ENCODE results near the gene MSGN1. TPM values are rescaled to one million over a fixed set of nuclear protein-coding genes. Genes with fewer than 3 reads are reported as not detected.
A peak's percentile ranks its signal among the peaks of the same experiment; 100 is the strongest.

The MSGN1 gene
- not detected in 2 replicates for total RNA-seq

DNA sequence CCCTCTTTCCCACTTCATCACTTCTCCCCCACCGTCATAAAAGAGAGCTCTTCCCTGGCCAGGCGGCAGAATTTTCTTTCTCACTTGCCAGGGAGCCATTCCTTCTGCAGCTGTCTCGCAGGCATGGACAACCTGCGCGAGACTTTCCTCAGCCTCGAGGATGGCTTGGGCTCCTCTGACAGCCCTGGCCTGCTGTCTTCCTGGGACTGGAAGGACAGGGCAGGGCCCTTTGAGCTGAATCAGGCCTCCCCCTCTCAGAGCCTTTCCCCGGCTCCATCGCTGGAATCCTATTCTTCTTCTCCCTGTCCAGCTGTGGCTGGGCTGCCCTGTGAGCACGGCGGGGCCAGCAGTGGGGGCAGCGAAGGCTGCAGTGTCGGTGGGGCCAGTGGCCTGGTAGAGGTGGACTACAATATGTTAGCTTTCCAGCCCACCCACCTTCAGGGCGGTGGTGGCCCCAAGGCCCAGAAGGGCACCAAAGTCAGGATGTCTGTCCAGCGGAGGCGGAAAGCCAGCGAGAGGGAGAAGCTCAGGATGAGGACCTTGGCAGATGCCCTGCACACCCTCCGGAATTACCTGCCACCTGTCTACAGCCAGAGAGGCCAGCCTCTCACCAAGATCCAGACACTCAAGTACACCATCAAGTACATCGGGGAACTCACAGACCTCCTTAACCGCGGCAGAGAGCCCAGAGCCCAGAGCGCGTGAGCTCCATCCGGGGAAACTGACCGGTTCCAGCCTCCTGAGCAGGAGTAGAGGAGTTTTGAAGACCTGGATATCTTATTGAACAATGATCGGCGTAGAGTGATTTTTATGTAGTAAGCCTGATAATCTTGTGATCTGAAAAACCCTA, at the start of gene MSGN1:
TSS of gene MSGN1 (plus strand) at position 65 of the 850 bp plus-strand sequence. CDS start at position 124, 59 bp downstream.
- no peak within 1 kb of the TSS for H3K4me3 ChIP-seq (ENCODE audit: low read depth, low read length)
- TF ChIP-seq, protein P1, sequence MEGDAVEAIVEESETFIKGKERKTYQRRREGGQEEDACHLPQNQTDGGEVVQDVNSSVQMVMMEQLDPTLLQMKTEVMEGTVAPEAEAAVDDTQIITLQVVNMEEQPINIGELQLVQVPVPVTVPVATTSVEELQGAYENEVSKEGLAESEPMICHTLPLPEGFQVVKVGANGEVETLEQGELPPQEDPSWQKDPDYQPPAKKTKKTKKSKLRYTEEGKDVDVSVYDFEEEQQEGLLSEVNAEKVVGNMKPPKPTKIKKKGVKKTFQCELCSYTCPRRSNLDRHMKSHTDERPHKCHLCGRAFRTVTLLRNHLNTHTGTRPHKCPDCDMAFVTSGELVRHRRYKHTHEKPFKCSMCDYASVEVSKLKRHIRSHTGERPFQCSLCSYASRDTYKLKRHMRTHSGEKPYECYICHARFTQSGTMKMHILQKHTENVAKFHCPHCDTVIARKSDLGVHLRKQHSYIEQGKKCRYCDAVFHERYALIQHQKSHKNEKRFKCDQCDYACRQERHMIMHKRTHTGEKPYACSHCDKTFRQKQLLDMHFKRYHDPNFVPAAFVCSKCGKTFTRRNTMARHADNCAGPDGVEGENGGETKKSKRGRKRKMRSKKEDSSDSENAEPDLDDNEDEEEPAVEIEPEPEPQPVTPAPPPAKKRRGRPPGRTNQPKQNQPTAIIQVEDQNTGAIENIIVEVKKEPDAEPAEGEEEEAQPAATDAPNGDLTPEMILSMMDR (IDR thresholded peaks at IDR 0.05; ENCODE audit: insufficient read depth, low read length, poor library complexity, severe bottlenecking) = no peak
- H3K36me3 ChIP-seq (ENCODE audit: control insufficient read depth, insufficient read depth, low read length) = no peaks in the 10 kb centered on the region
- no peaks in the 10 kb centered on the region for H3K27me3 ChIP-seq (ENCODE audit: control insufficient read depth, insufficient read depth, low read length)
- no peak for DNase-seq (ENCODE audit: low read depth)

DNA sequence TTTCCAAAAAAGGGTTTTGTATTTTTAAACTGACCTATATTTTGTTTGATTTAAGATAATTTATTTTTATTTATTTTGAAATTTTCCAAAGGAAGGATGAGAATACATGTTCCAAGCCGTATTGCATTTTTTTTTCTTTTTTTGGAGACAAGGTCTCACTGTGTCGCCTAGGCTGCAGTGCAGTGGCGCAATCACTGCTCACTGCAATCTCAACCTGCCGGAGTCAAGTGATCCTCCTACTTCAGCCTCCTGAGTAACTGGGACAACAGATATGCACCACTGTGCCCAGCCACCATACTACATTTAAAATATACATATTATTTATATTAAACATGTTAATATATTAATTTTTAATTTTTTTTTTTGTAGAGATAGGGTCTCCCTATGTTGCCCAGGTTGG, 47.4 kb upstream of the MSGN1 start:
- H3K27me3 ChIP-seq (ENCODE audit: control insufficient read depth, insufficient read depth, low read length) = no peaks in the 10 kb centered on the region
- no peak overlapping the region for H3K4me3 ChIP-seq (ENCODE audit: low read depth, low read length)
- no peaks in the 10 kb centered on the region for H3K36me3 ChIP-seq (ENCODE audit: control insufficient read depth, insufficient read depth, low read length)
- DNase-seq (ENCODE audit: low read depth) = no peak
- TF ChIP-seq, protein P1 (IDR thresholded peaks at IDR 0.05; ENCODE audit: insufficient read depth, low read length, poor library complexity, severe bottlenecking) = no peak

- no peak for DNase-seq (ENCODE audit: low read depth)
- Histone ChIP-seq H3K36me3 (ENCODE audit: control insufficient read depth, insufficient read depth, low read length) (no peaks in the 10 kb centered on the region), H3K4me3 (ENCODE audit: low read depth, low read length) (no peak overlapping the region), H3K27me3 (ENCODE audit: control insufficient read depth, insufficient read depth, low read length) (no peaks in the 10 kb centered on the region)
- TF ChIP-seq, protein P1 (IDR thresholded peaks at IDR 0.05; ENCODE audit: insufficient read depth, low read length, poor library complexity, severe bottlenecking) = no peak
Measured at GRCh38 chr2:17771956-17772355, 44.3 kb upstream of the MSGN1 start.

- no peak overlapping the region for H3K4me3 ChIP-seq (ENCODE audit: low read depth, low read length)
- TF ChIP-seq, protein P1 (IDR thresholded peaks at IDR 0.05; ENCODE audit: insufficient read depth, low read length, poor library complexity, severe bottlenecking) = no peak
- no peaks in the 10 kb centered on the region for H3K36me3 ChIP-seq (ENCODE audit: control insufficient read depth, insufficient read depth, low read length)
- H3K27me3 ChIP-seq (ENCODE audit: control insufficient read depth, insufficient read depth, low read length) = no peaks in the 10 kb centered on the region
- no peak for DNase-seq (ENCODE audit: low read depth)
Measured at GRCh38 chr2:17772532-17772931, 43.7 kb upstream of the MSGN1 start.

- Histone ChIP-seq H3K4me3 (ENCODE audit: low read depth, low read length) (no peak overlapping the region), H3K36me3 (ENCODE audit: control insufficient read depth, insufficient read depth, low read length) (no peaks in the 10 kb centered on the region), H3K27me3 (ENCODE audit: control insufficient read depth, insufficient read depth, low read length) (no peaks in the 10 kb centered on the region)
- TF ChIP-seq, protein P1 (IDR thresholded peaks at IDR 0.05; ENCODE audit: insufficient read depth, low read length, poor library complexity, severe bottlenecking) = no peak
- DNase-seq (ENCODE audit: low read depth) = peak; percentile 29
Measured at GRCh38 chr2:17780546-17780945, 35.7 kb upstream of the MSGN1 start.
